MM.1S (cell line): ENCODE measurements around the gene MEIS2.

ENCODE experiments used
- CTCF ChIP-seq: fragments of 300-600 bp; sonication (generic); IDR thresholded peaks from 2 replicates; pipeline ENCODE4 v1.5.1; 2016; ENCODE audit warnings: antibody characterized with exemption, low read length, mixed read lengths
- EZH2 ChIP-seq: fragments of 300-600 bp; sonication (generic); optimal IDR thresholded peaks from 2 replicates; pipeline ENCODE3; 2017; ENCODE audit warnings: low read depth, mild to moderate bottlenecking, antibody characterized with exemption, low read length, mixed read lengths
- EZH2phosphoT487 ChIP-seq: fragments of 300-600 bp; sonication (generic); IDR thresholded peaks from 2 replicates; pipeline ENCODE4 v1.6.1; 2018; ENCODE audit warnings: antibody characterized with exemption, low read length

- no peak for TF ChIP-seq CTCF
- no peak for TF ChIP-seq EZH2phosphoT487
- TF ChIP-seq EZH2: no peak
Observed at GRCh38 chr15:37103163-37103435, 2.8 kb upstream of the MEIS2 start.
